GM12872 (cell line): ENCODE results near the gene MAST2.

Experiments
- TF ChIP-seq, protein P1 (sequence below): IDR thresholded peaks from 3 replicates; pipeline ENCODE4 v1.5.1; 2011; ENCODE audit warnings: low read depth, mild to moderate bottlenecking, low read length, moderate library complexity; ENCODE audit not compliant: insufficient read depth

Gene MAST2

GRCh38 chr1:45864167-45865106 lies 61.0 kb downstream of the MAST2 start:
- TF ChIP-seq, protein P1, sequence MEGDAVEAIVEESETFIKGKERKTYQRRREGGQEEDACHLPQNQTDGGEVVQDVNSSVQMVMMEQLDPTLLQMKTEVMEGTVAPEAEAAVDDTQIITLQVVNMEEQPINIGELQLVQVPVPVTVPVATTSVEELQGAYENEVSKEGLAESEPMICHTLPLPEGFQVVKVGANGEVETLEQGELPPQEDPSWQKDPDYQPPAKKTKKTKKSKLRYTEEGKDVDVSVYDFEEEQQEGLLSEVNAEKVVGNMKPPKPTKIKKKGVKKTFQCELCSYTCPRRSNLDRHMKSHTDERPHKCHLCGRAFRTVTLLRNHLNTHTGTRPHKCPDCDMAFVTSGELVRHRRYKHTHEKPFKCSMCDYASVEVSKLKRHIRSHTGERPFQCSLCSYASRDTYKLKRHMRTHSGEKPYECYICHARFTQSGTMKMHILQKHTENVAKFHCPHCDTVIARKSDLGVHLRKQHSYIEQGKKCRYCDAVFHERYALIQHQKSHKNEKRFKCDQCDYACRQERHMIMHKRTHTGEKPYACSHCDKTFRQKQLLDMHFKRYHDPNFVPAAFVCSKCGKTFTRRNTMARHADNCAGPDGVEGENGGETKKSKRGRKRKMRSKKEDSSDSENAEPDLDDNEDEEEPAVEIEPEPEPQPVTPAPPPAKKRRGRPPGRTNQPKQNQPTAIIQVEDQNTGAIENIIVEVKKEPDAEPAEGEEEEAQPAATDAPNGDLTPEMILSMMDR = no peak

GRCh38 chr1:45867697-45868348 lies 64.4 kb downstream of the MAST2 start:
- TF ChIP-seq, protein P1 = no peak

GRCh38 chr1:45868861-45869260 lies 65.4 kb downstream of the MAST2 start:
- TF ChIP-seq, protein P1 = no peak

GRCh38 chr1:45870500-45870899 lies 67.1 kb downstream of the MAST2 start:
- TF ChIP-seq, protein P1 = no peak

DNA sequence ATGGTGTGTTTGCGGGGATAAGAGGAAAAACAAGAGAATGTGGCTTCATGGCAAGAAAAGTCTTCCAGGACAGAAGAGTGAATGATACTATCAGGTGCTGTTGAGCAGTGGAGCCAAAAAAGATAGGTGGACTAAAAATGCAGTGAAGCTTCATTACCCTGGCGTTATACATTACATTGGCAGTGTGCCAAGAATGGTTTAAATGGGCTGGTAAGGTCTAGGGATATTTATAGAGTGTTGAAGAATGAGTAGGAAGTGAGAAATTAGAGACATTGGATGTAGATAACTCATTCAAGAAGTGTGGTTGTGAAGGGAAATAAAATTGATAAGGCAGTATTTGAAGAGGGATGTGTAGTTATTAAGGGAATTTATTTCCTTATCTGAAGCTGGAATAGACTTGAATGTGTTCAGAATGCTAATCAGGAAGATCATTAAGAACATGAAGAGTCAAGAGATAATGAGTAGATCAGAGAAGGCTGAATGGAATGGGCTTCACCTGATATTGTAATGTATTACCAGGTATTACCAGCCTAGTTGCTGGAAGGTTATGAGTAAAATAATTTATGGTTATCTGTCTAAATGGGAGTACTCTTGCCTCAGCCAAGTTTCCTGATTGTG lies 72.7 kb downstream of the MAST2 start:
- TF ChIP-seq, protein P1 = no peak

DNA sequence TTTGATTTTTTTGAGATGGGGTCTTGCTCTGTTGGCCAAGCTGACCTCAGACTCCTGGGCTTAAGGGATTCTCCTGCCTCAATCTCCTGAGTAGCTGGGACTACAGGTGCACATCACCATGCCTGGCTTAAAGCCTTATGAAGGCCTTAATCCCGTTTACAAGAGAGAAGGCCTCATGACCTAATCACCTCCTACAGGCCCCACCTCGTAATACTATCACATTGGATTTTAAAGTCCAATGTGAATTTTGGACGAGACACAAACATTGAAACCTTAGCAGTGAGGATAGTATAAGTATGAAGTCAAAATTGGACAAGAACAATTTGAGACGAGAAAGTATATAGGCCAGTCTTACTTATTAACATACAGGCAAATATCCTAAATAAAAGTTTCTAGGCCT lies 73.9 kb downstream of the MAST2 start:
- TF ChIP-seq, protein P1 = no peak

DNA sequence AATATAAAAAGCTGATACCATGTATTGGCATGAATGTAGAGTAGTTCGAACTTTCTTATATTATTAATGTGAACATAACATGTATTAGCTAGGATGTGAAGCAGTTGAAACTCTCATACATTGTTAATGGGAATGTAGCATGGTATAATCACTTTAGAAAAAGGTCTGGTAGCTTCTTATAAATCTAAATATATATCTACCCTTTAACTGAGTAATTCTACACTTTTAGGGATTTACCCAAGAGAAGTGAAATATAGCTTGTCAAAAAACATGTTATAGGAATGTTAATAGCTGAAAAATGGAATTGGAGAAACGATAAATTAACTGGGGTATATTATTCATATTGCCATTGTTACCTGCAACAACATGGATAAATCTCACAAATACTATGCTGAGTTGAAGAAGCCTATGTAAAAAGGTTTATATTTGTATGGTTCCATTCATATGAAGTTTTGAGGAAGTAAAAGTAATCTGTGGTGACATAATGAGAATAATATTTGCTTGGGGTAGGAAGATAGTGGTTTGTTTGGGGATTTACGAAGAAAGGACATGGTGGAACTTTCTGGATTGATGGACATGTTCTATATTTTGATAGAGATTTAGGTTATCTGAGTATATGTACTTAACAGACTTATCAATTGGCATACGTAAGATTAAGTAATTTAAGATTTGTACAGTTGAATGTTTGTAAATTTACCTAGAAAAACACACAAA lies 76.6 kb downstream of the MAST2 start:
- TF ChIP-seq, protein P1 = no peak
